Measurements from ENCODE around the gene C1QTNF3. TPM values are rescaled to one million over a fixed set of nuclear protein-coding genes. Genes with fewer than 3 reads are reported as not detected.

Gene C1QTNF3
- total RNA-seq, 1 experiment from 2014 or later: 2.1 TPM

DNA sequence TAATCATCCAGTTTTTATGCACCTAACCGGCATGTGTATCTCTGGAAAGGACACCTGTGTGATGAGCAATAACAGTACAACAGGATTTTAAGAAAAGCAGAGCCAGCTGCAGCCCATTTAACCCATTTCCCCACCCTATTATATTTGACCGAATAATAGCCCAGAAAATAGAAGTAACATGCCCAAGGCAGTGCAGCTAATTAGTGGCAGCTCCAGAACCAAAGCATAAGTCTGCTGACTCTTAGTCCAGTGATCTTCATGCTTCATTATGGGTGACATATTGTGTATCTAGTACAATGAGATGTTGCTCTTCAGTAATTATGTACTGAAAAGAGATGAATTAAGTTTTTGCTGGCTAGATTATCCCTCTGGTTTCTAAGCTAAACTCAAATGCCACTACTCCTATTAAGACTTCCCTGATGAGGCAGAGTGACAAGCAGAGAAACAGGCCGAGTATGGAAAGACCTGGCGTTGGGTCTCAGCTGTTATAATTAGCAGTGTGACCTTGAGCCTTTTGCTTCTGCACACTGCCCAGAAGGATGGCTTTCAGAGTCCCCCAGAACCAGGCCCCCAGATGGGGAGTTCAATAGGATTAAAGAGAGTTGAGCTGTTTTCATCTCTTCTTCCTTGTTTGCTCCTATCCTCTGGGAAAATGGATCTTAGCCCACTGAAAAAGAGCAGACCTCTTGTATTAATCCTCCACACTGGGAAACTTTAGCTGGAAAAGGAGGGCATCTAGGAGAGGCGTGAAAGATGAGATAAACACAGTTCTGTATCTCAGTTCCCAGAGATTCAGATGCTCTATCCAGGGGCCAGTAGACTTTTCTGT is 10.8 kb upstream of the C1QTNF3 start (continued):
- TF ChIP-seq E2F5 (CRISPR knock-in tag; IDR thresholded peaks at IDR 0.05): no peak

DNA sequence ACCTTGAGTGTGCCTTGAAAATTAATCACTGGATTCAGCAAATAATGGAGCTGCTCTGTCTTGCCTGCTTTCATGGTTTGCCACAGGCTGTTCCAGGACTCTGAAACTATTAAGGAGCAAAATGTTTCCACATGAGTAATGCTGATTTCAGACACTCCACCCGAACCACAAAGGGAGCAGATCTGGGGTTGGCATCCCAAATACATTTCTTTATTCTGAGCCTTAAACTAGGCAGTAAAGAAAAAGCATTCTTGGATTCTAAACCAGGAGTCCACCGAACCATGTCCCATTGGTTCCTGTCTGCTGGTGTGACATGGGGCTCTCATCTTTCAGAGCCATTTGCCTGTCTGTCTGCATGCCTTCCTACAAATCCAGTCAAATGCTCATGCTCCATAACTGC is 10.1 kb upstream of the C1QTNF3 start:
- Mint-ChIP-seq H3K4me1 (no peaks in the 10 kb centered on the region), H3K4me3 (no peak overlapping the region), H3K9me3 (no peaks in the 10 kb centered on the region), H3K36me3 (peaks cover 5% of the 10 kb centered on the region; the same call in 1 of the 2 replicates), H3K27ac (no peak overlapping the region), H3K27me3 (ENCODE audit: low read depth) (no peaks in the 10 kb centered on the region)
- CTCF ChIA-PET: interaction anchor here (0.5 kb wide), 1 partner anchor 181 kb away, joined by 3 read pairs; no protein-coding TSS in a partner anchor
- DNase-seq (ENCODE audit: low spot score) (no peak), ATAC-seq (no peak)
- POLR2A ChIA-PET: no interaction called here
- TF ChIP-seq GTF2I (CRISPR knock-in tag; conservative IDR thresholded peaks at IDR 0.05) (no peak), HMGA2 (CRISPR knock-in tag; IDR thresholded peaks at IDR 0.05) (no peak), ZNF219 (CRISPR knock-in tag; IDR thresholded peaks at IDR 0.05; ENCODE audit: borderline replicate concordance) (no peak), NFE2L1 (CRISPR knock-in tag; IDR thresholded peaks at IDR 0.05) (no peak), NFYB (CRISPR knock-in tag; conservative IDR thresholded peaks at IDR 0.05; ENCODE audit: low read depth) (no peak), IRF2 (CRISPR knock-in tag; IDR thresholded peaks at IDR 0.05; ENCODE audit: borderline replicate concordance, low read depth) (no peak), ELF4 (CRISPR knock-in tag; IDR thresholded peaks at IDR 0.05; ENCODE audit: low read depth) (no peak), ZBTB43 (CRISPR knock-in tag; IDR thresholded peaks at IDR 0.05) (no peak), SMAD3 (CRISPR knock-in tag; IDR thresholded peaks at IDR 0.05; ENCODE audit: borderline replicate concordance) (no peak), GABPB1 (CRISPR knock-in tag; IDR thresholded peaks at IDR 0.05) (no peak)
- TF ChIP-seq, protein P1, sequence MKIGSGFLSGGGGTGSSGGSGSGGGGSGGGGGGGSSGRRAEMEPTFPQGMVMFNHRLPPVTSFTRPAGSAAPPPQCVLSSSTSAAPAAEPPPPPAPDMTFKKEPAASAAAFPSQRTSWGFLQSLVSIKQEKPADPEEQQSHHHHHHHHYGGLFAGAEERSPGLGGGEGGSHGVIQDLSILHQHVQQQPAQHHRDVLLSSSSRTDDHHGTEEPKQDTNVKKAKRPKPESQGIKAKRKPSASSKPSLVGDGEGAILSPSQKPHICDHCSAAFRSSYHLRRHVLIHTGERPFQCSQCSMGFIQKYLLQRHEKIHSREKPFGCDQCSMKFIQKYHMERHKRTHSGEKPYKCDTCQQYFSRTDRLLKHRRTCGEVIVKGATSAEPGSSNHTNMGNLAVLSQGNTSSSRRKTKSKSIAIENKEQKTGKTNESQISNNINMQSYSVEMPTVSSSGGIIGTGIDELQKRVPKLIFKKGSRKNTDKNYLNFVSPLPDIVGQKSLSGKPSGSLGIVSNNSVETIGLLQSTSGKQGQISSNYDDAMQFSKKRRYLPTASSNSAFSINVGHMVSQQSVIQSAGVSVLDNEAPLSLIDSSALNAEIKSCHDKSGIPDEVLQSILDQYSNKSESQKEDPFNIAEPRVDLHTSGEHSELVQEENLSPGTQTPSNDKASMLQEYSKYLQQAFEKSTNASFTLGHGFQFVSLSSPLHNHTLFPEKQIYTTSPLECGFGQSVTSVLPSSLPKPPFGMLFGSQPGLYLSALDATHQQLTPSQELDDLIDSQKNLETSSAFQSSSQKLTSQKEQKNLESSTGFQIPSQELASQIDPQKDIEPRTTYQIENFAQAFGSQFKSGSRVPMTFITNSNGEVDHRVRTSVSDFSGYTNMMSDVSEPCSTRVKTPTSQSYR (CRISPR knock-in tag; IDR thresholded peaks at IDR 0.05): no peak
- TF ChIP-seq, protein P2, sequence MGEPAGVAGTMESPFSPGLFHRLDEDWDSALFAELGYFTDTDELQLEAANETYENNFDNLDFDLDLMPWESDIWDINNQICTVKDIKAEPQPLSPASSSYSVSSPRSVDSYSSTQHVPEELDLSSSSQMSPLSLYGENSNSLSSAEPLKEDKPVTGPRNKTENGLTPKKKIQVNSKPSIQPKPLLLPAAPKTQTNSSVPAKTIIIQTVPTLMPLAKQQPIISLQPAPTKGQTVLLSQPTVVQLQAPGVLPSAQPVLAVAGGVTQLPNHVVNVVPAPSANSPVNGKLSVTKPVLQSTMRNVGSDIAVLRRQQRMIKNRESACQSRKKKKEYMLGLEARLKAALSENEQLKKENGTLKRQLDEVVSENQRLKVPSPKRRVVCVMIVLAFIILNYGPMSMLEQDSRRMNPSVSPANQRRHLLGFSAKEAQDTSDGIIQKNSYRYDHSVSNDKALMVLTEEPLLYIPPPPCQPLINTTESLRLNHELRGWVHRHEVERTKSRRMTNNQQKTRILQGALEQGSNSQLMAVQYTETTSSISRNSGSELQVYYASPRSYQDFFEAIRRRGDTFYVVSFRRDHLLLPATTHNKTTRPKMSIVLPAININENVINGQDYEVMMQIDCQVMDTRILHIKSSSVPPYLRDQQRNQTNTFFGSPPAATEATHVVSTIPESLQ (CRISPR knock-in tag; IDR thresholded peaks at IDR 0.05): no peak

GRCh38 chr5:34051374-34051980 is 8.5 kb upstream of the C1QTNF3 start:
- ATAC-seq (no peak), DNase-seq (ENCODE audit: low spot score) (no peak)
- H3K9me3 Mint-ChIP-seq: no peaks in the 10 kb centered on the region
- H3K4me3 Mint-ChIP-seq: no peak overlapping the region
- POLR2A ChIA-PET: no interaction called here
- peaks cover 5% of the 10 kb centered on the region; the same call in 1 of the 2 replicates for H3K36me3 Mint-ChIP-seq
- no peaks in the 10 kb centered on the region for H3K27me3 Mint-ChIP-seq (ENCODE audit: low read depth)
- H3K4me1 Mint-ChIP-seq: peaks cover 5% of the 10 kb centered on the region
- H3K27ac Mint-ChIP-seq: no peak overlapping the region
- CTCF ChIA-PET: no interaction called here
- TF ChIP-seq, protein P3, sequence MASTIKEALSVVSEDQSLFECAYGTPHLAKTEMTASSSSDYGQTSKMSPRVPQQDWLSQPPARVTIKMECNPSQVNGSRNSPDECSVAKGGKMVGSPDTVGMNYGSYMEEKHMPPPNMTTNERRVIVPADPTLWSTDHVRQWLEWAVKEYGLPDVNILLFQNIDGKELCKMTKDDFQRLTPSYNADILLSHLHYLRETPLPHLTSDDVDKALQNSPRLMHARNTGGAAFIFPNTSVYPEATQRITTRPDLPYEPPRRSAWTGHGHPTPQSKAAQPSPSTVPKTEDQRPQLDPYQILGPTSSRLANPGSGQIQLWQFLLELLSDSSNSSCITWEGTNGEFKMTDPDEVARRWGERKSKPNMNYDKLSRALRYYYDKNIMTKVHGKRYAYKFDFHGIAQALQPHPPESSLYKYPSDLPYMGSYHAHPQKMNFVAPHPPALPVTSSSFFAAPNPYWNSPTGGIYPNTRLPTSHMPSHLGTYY (CRISPR knock-in tag; IDR thresholded peaks at IDR 0.05): no peak
- TF ChIP-seq, protein P4, sequence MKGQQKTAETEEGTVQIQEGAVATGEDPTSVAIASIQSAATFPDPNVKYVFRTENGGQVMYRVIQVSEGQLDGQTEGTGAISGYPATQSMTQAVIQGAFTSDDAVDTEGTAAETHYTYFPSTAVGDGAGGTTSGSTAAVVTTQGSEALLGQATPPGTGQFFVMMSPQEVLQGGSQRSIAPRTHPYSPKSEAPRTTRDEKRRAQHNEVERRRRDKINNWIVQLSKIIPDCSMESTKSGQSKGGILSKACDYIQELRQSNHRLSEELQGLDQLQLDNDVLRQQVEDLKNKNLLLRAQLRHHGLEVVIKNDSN (CRISPR knock-in tag; IDR thresholded peaks at IDR 0.05): no peak
- TF ChIP-seq ZNF263 (CRISPR knock-in tag; IDR thresholded peaks at IDR 0.05; ENCODE audit: low read depth) (no peak), ZNF138 (CRISPR knock-in tag; conservative IDR thresholded peaks at IDR 0.05) (no peak), NFYB (CRISPR knock-in tag; conservative IDR thresholded peaks at IDR 0.05; ENCODE audit: low read depth) (no peak), PRRX2 (CRISPR knock-in tag; IDR thresholded peaks at IDR 0.05) (no peak), NFATC4 (CRISPR knock-in tag; IDR thresholded peaks at IDR 0.05) (no peak), TP53 (CRISPR knock-in tag; IDR thresholded peaks at IDR 0.05) (no peak), RORB (CRISPR knock-in tag; IDR thresholded peaks at IDR 0.05) (no peak)

Measured in WTC11 (cell line).